Stimulated activated CD4-positive, alpha-beta T cell treated with anti-CD3 and anti-CD28 coated beads, Interleukin-2, amount 100 ng/mL, for 48 hours (primary cell): ENCODE results near the gene MALRD1.

Experiments used
- DNase-seq, 2 donors: peaks; one replicate each; pipeline ENCODE4 v3.0.0-alpha.2; 2020

Gene MALRD1

GRCh38 chr10:19048489-19048888, at the start of gene MALRD1:
Gene MALRD1 (plus strand): TSS chr10:19048801. CDS start chr10:19048939, 138 bp downstream.
- DNase-seq: no peak

GRCh38 chr10:19003341-19003740, 45.3 kb upstream of the MALRD1 start:
- DNase-seq: no peak

- no peak for DNase-seq
Measured at GRCh38 chr10:19012111-19012510, 36.5 kb upstream of the MALRD1 start.

- DNase-seq: no peak
Measured at GRCh38 chr10:19014034-19014433, 34.6 kb upstream of the MALRD1 start.

- no peak for DNase-seq
Measured at GRCh38 chr10:19014498-19014897, 34.1 kb upstream of the MALRD1 start.

GRCh38 chr10:19017116-19017890, 31.3 kb upstream of the MALRD1 start:
- DNase-seq: no peak

- no peak for DNase-seq
Measured at GRCh38 chr10:19021162-19021561, 27.4 kb upstream of the MALRD1 start.

GRCh38 chr10:19024611-19025010, 24.0 kb upstream of the MALRD1 start:
- DNase-seq: no peak

- no peak for DNase-seq
Measured at GRCh38 chr10:19031763-19032162, 16.8 kb upstream of the MALRD1 start.

GRCh38 chr10:19033741-19034140, 14.9 kb upstream of the MALRD1 start:
- no peak for DNase-seq

- no peak for DNase-seq
Measured at GRCh38 chr10:19041171-19041570, 7.4 kb upstream of the MALRD1 start.

- no peak for DNase-seq
Measured at GRCh38 chr10:19043431-19043830, 5.2 kb upstream of the MALRD1 start.

- no peak for DNase-seq
Measured at GRCh38 chr10:19046679-19047078, 1.9 kb upstream of the MALRD1 start.

GRCh38 chr10:19048891-19049290, 290 bp downstream of the MALRD1 start:
- DNase-seq: no peak

GRCh38 chr10:19049567-19049966, 966 bp downstream of the MALRD1 start:
- DNase-seq: no peak

- no peak for DNase-seq
Measured at GRCh38 chr10:19054289-19054835, 5.8 kb downstream of the MALRD1 start.

- DNase-seq: no peak
Measured at GRCh38 chr10:19058046-19058445, 9.4 kb downstream of the MALRD1 start.

GRCh38 chr10:19063986-19064385, 15.4 kb downstream of the MALRD1 start:
- no peak for DNase-seq

GRCh38 chr10:19071946-19072345, 23.3 kb downstream of the MALRD1 start:
- no peak for DNase-seq

GRCh38 chr10:19077276-19077675, 28.7 kb downstream of the MALRD1 start:
- DNase-seq: no peak

GRCh38 chr10:19096501-19097073, 48.0 kb downstream of the MALRD1 start:
- no peak for DNase-seq

- no peak for DNase-seq
Measured at GRCh38 chr10:19097151-19097550, 48.5 kb downstream of the MALRD1 start.

GRCh38 chr10:19098803-19099202, 50.2 kb downstream of the MALRD1 start:
- no peak for DNase-seq

- no peak for DNase-seq
Measured at GRCh38 chr10:19107406-19107805, 58.8 kb downstream of the MALRD1 start.
